HG03378 (cell line): ENCODE results near the gene FAM219A.
"Not testable (repeated sequence)": the region's sequence is repeated elsewhere in the genome, so short reads cannot be mapped to it uniquely, and the experiment has no call there.

Experiments used
- ATAC-seq: cut with Tn5 transposase; IDR thresholded peaks from one replicate; pipeline ENCODE4 v1.9.1; 2021; ENCODE audit warnings: mild to moderate bottlenecking, moderate library complexity; ENCODE audit not compliant: unreplicated experiment

FAM219A gene

GRCh38 chr9:34363619-34364351, 94.6 kb downstream of the FAM219A start:
- ATAC-seq: no peak

GRCh38 chr9:34362614-34363214, 95.7 kb downstream of the FAM219A start:
- no peak for ATAC-seq

- ATAC-seq: not testable (repeated sequence)
Observed at GRCh38 chr9:34352957-34353356, 105.4 kb downstream of the FAM219A start.

GRCh38 chr9:34352122-34352652, 106.2 kb downstream of the FAM219A start:
- not testable (repeated sequence) for ATAC-seq

- no peak for ATAC-seq
Observed at GRCh38 chr9:34349324-34349723, 109.0 kb downstream of the FAM219A start.
